NCI-H524 treated with DMSO at 0.1 percent for 48 hours (cell line): Measurements from ENCODE around the gene ABLIM1.
"Not testable (repeated sequence)": the region's sequence is repeated elsewhere in the genome, so short reads cannot be mapped to it uniquely, and the experiment has no call there.

Experiments
- DNase-seq: peaks from one replicate; lab custom pipeline; 2025; lab: John Stamatoyannopoulos, UW

ABLIM1 gene

GRCh38 chr10:114658175-114658574 is at the start of gene ABLIM1:
Gene ABLIM1 (minus strand): TSS chr10:114658275. CDS start chr10:114658200, 75 bp downstream.
- no peak for DNase-seq

- no peak for DNase-seq
Measured at GRCh38 chr10:114706458-114707055, 48.5 kb upstream of the ABLIM1 start.

GRCh38 chr10:114704679-114705078 is 46.6 kb upstream of the ABLIM1 start:
- no peak for DNase-seq

- DNase-seq, result no peak
Measured at GRCh38 chr10:114703377-114704107, 45.5 kb upstream of the ABLIM1 start.

GRCh38 chr10:114698271-114699061 is 40.4 kb upstream of the ABLIM1 start:
- DNase-seq, result no peak

- no peak for DNase-seq
Measured at GRCh38 chr10:114697061-114697598, 39.1 kb upstream of the ABLIM1 start.

GRCh38 chr10:114696301-114696700 is 38.2 kb upstream of the ABLIM1 start:
- not testable (repeated sequence) for DNase-seq

GRCh38 chr10:114694752-114695151 is 36.7 kb upstream of the ABLIM1 start:
- no peak for DNase-seq

- no peak for DNase-seq
Measured at GRCh38 chr10:114694062-114694461, 36.0 kb upstream of the ABLIM1 start.

- no peak for DNase-seq
Measured at GRCh38 chr10:114691442-114691941, 33.4 kb upstream of the ABLIM1 start.

GRCh38 chr10:114688786-114689185 is 30.7 kb upstream of the ABLIM1 start:
- DNase-seq, result no peak

GRCh38 chr10:114687459-114687858 is 29.4 kb upstream of the ABLIM1 start:
- DNase-seq, result no peak

GRCh38 chr10:114686013-114686412 is 27.9 kb upstream of the ABLIM1 start:
- DNase-seq, result no peak

- no peak for DNase-seq
Measured at GRCh38 chr10:114685456-114685855, 27.4 kb upstream of the ABLIM1 start.

- no peak for DNase-seq
Measured at GRCh38 chr10:114684822-114685209, 26.7 kb upstream of the ABLIM1 start.

- DNase-seq, result no peak
Measured at GRCh38 chr10:114684084-114684821, 26.2 kb upstream of the ABLIM1 start.

- DNase-seq, result no peak
Measured at GRCh38 chr10:114683593-114683992, 25.5 kb upstream of the ABLIM1 start.

- DNase-seq, result no peak
Measured at GRCh38 chr10:114683162-114683561, 25.1 kb upstream of the ABLIM1 start.

GRCh38 chr10:114682532-114682931 is 24.5 kb upstream of the ABLIM1 start:
- no peak for DNase-seq

- DNase-seq, result no peak
Measured at GRCh38 chr10:114682121-114682520, 24.0 kb upstream of the ABLIM1 start.

GRCh38 chr10:114681542-114681941 is 23.5 kb upstream of the ABLIM1 start:
- DNase-seq, result no peak
